A673 (cell line): Measurements from ENCODE around the gene ROBO2. TPM values are rescaled to one million over a fixed set of nuclear protein-coding genes. Genes with fewer than 3 reads are reported as not detected.

Experiments used
- BruUV-seq: library from RNA; stranded (reverse); fragments of 400-500 nt; replicated peaks from 2 replicates; lab custom pipeline; 2021; lab: Mats Ljungman, UMichigan
- CTCF ChIA-PET: fragments of 300-600 bp; sonication (Branson Sonifier 250); formaldehyde crosslinking; loops from one replicate; lab custom pipeline; 2022; ENCODE audit warnings: antibody characterized with exemption; lab: Charles Lee
- POLR2A ChIA-PET: fragments of 300-600 bp; sonication (Branson Sonifier 250); formaldehyde crosslinking; loops from one replicate; lab custom pipeline; 2022; ENCODE audit warnings: antibody characterized with exemption; ENCODE audit not compliant: low non-redundant PET; lab: Charles Lee
- DNase-seq: peaks from one replicate; pipeline ENCODE4 v3.0.0-alpha.2; 2015; ENCODE audit warnings: low spot score
- H3K27ac ChIP-seq: fragments of 200-600 bp; sonication (generic); 2 replicates; pipeline ENCODE4 v1.5.1; 2016; ENCODE audit warnings: mixed run types, low read depth, mild to moderate bottlenecking, mixed read lengths, antibody characterized with exemption, low read length; ENCODE audit not compliant: poor library complexity, severe bottlenecking
- H3K27me3 ChIP-seq: fragments of 200-600 bp; sonication (generic); replicated peaks from 2 replicates; pipeline ENCODE4 v1.6.1; 2017; ENCODE audit warnings: mixed run types, low read depth, mild to moderate bottlenecking, mixed read lengths, antibody characterized with exemption, low read length; ENCODE audit not compliant: insufficient read depth, poor library complexity
- H3K36me3 ChIP-seq: fragments of 200-600 bp; sonication (generic); 2 replicates; pipeline ENCODE4 v1.6.1; 2016; ENCODE audit warnings: mixed run types, mild to moderate bottlenecking, mixed read lengths, antibody characterized with exemption, low read length; ENCODE audit not compliant: insufficient read depth, poor library complexity, severe bottlenecking
- H3K4me1 ChIP-seq: fragments of 200-600 bp; sonication (generic); 2 replicates; pipeline ENCODE4 v1.6.1; 2017; ENCODE audit warnings: mixed run types, mild to moderate bottlenecking, mixed read lengths, antibody characterized with exemption, low read length; ENCODE audit not compliant: insufficient read depth, poor library complexity, severe bottlenecking
- H3K4me3 ChIP-seq: fragments of 200-600 bp; sonication (generic); 2 replicates; pipeline ENCODE4 v1.5.1; 2016; ENCODE audit warnings: low read depth, mixed run types, mild to moderate bottlenecking, mixed read lengths, low read length; ENCODE audit not compliant: poor library complexity, severe bottlenecking
- H3K9me3 ChIP-seq: fragments of 200-600 bp; sonication (generic); 2 replicates; pipeline ENCODE4 v1.6.1; 2016; ENCODE audit warnings: mixed run types, low read depth, mild to moderate bottlenecking, mixed read lengths, antibody characterized with exemption, low read length; ENCODE audit not compliant: poor library complexity, severe bottlenecking
- CTCF ChIP-seq: fragments of 300-800, 200-600 bp; sonication (generic); conservative IDR thresholded peaks from 2 replicates; pipeline ENCODE4 v1.5.1; 2017; ENCODE audit warnings: low read depth, mild to moderate bottlenecking, antibody characterized with exemption, low read length, moderate library complexity, mixed read lengths
- EZH2 ChIP-seq: fragments of 200-600 bp; sonication (generic); IDR thresholded peaks from 2 replicates; pipeline ENCODE4 v1.6.1; 2017; ENCODE audit warnings: borderline replicate concordance, low read depth, mild to moderate bottlenecking, mixed read lengths, antibody characterized with exemption, low read length; ENCODE audit not compliant: poor library complexity, severe bottlenecking
- intact Hi-C: fragments of 100-400 bp; cut with micrococcal nuclease; formaldehyde crosslinking; loops from one replicate; pipeline ENCODE4 v1.10.0; 2022; ENCODE audit not compliant: unreplicated experiment
- total RNA-seq: library from RNA; stranded (reverse); gene quantifications from 2 replicates; pipeline ENCODE4 v1.2.3, GENCODE V29; 2021

ROBO2 gene
- total RNA-seq, 1 experiment from 2014 or later: 17.5 TPM

- intact Hi-C loops: no loop called here
- no peak for TF ChIP-seq EZH2
- no peak for TF ChIP-seq CTCF
- DNase-seq: no peak
- H3K4me3 ChIP-seq: no peak overlapping the region
- H3K27me3 ChIP-seq: no peaks in the 10 kb centered on the region
- H3K27ac ChIP-seq: no peak overlapping the region
- no peaks in the 10 kb centered on the region for H3K36me3 ChIP-seq
- no peaks in the 10 kb centered on the region for H3K9me3 ChIP-seq
- ChIA-PET CTCF (no interaction called here), POLR2A (no interaction called here)
- no peaks in the 10 kb centered on the region for H3K4me1 ChIP-seq
- BruUV-seq: no TSS peak
Measured at GRCh38 chr3:77655396-77655795, 615.5 kb downstream of the ROBO2 start.

GRCh38 chr3:77660718-77661117, 620.8 kb downstream of the ROBO2 start:
- no peak for DNase-seq
- intact Hi-C loops: no loop called here
- H3K27me3 ChIP-seq: no peaks in the 10 kb centered on the region
- no TSS peak for BruUV-seq
- no peaks in the 10 kb centered on the region for H3K36me3 ChIP-seq
- no peaks in the 10 kb centered on the region for H3K9me3 ChIP-seq
- no peak overlapping the region for H3K4me3 ChIP-seq
- H3K4me1 ChIP-seq: no peaks in the 10 kb centered on the region
- POLR2A ChIA-PET: no interaction called here
- no peak overlapping the region for H3K27ac ChIP-seq
- CTCF ChIA-PET: no interaction called here
- no peak for TF ChIP-seq EZH2
- no peak for TF ChIP-seq CTCF

GRCh38 chr3:77667901-77668300, 628.0 kb downstream of the ROBO2 start:
- BruUV-seq: no TSS peak
- ChIA-PET CTCF (no interaction called here), POLR2A (no interaction called here)
- Histone ChIP-seq H3K9me3 (no peaks in the 10 kb centered on the region), H3K27ac (no peak overlapping the region), H3K4me1 (no peaks in the 10 kb centered on the region), H3K4me3 (no peak overlapping the region), H3K36me3 (no peaks in the 10 kb centered on the region), H3K27me3 (no peaks in the 10 kb centered on the region)
- no peak for DNase-seq
- intact Hi-C loops: no loop called here
- TF ChIP-seq EZH2: no peak
- TF ChIP-seq CTCF: no peak
